Measurements from ENCODE around the gene VAMP5. TPM values are rescaled to one million over a fixed set of nuclear protein-coding genes. Genes with fewer than 3 reads are reported as not detected.

Gene VAMP5
- total RNA-seq, 1 experiment from 2014 or later, result 0.59 TPM

DNA sequence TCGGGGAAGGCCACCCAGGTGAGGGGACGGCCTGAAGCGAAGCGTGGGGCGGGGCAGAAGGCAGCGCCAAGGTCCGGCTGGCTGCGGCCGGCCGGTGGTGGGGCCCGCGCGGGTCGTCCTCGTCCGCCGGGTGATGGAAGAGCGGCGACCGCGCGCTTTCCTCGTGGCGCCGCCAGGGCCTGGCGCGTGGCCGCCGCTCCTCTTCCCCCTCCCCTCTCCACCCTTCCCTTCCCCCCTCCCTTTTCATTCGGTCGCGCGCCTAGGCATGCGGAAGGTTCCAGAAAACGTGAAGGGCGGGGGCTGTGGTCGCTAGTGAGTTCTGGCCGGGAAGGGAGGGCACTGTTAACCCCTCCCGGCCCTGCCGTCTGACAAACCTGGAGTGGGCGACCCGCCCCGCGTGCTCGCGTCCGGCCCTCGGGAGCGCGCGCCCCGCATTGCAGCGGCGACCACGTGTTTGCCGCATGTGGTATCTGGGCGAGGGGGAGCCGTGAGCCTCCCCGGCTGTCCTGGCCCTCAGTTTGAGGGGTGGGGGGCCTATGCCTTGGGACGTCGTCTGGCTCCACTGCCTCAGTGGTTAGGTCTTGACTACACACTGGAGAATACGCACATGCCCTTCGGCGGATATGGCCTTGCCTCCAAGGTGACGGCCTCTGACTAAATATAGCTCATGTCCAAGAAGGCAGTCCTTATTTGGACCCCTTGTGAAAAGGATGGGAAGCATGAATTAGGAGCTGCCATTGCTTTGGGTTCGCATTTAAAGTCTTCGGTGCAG is 44.7 kb upstream of the VAMP5 start:
- Histone ChIP-seq H3T11ph (ENCODE audit: low read length) (no peak overlapping the region), H3K79me2 (ENCODE audit: insufficient read depth, low read length) (peaks cover 25% of the 10 kb centered on the region), H3K4ac (ENCODE audit: low read depth, low read length) (no peak overlapping the region; the same call in 1 of the 2 replicates), H4K91ac (ENCODE audit: insufficient read length, low read depth, low read length) (no peak overlapping the region), H3K79me1 (ENCODE audit: insufficient read depth, low read depth, low read length, poor library complexity, severe bottlenecking) (no peaks in the 10 kb centered on the region), H3K23me2 (ENCODE audit: insufficient read length, low read depth, low read length, poor library complexity, severe bottlenecking) (peaks cover 17% of the 10 kb centered on the region), H3K14ac (ENCODE audit: insufficient read depth, low read length) (peak overlapping the region; percentile 84), H2BK5ac (ENCODE audit: insufficient read length, low read length) (no peak overlapping the region), H2AFZ (ENCODE audit: low read length) (no peak overlapping the region), H3K9me3 (ENCODE audit: control insufficient read depth, low read depth, low read length) (no peaks in the 10 kb centered on the region), H2BK120ac (ENCODE audit: low read depth, low read length, poor library complexity, severe bottlenecking) (no peak overlapping the region), H3K23ac (ENCODE audit: insufficient read length, low read depth, low read length) (no peak overlapping the region), H2BK20ac (ENCODE audit: low read depth, low read length, poor library complexity, severe bottlenecking) (no peak overlapping the region), H3K56ac (ENCODE audit: insufficient read length, low read depth, low read length) (no peak overlapping the region), H3K27me3 (ENCODE audit: insufficient read depth, low read length) (no peaks in the 10 kb centered on the region), H3K27ac (ENCODE audit: insufficient read length, low read depth, low read length) (peak overlapping the region; percentile 40), H3K4me1 (ENCODE audit: insufficient read depth, low read length) (0 out of 2 replicates have a peak, but pooled peaks cover 2% of the 10 kb centered on the region), H3K4me2 (ENCODE audit: insufficient read depth, insufficient read length, low read length) (peak overlapping the region; percentile 86), H2BK12ac (ENCODE audit: insufficient read length, low read depth, low read length) (no peak overlapping the region), H2BK15ac (ENCODE audit: low read depth, low read length) (no peak overlapping the region), H2AK5ac (ENCODE audit: insufficient read length, low read length) (no peak overlapping the region), H3K18ac (ENCODE audit: insufficient read length, low read depth, low read length) (peak overlapping the region; percentile 85), H3K9ac (ENCODE audit: extremely low read depth, insufficient read length, low read length) (peak overlapping the region; percentile 96), H4K8ac (replicated peaks; ENCODE audit: insufficient read length, low read depth, low read length) (no peak overlapping the region), H4K20me1 (ENCODE audit: control insufficient read depth, insufficient read depth, insufficient read length) (no peaks in the 10 kb centered on the region), H4K5ac (ENCODE audit: insufficient read length, low read depth, low read length) (peak overlapping the region; percentile 5)
- peak overlapping the region; percentile 98 to 99 (median 98) for H3K27ac Mint-ChIP-seq
- H3K4me3 Mint-ChIP-seq, result peak overlapping the region; percentile 95 to 98
- H3K27me3 Mint-ChIP-seq (ENCODE audit: low read depth), result peaks cover 5% of the 10 kb centered on the region; the same call in 1 of the 2 replicates
- H3K4me1 Mint-ChIP-seq, result peaks cover 43 to 57% of the 10 kb centered on the region in 2 experiments
- no CpG with 5 or more reads among the region's 67 CpGs for WGBS (ENCODE audit: extremely low coverage, insufficient read length, low lambda C conversion rate)
- peaks cover 0 to 3% of the 10 kb centered on the region in 2 experiments; a peak in 1 of 5 replicates for H3K9me3 Mint-ChIP-seq
- H3K36me3 Mint-ChIP-seq (ENCODE audit: insufficient read depth in 1 of 3, low read depth in 3 of 3), result peaks cover 48 to 57% (median 54%) of the 10 kb centered on the region in 3 experiments
- TF ChIP-seq, protein P1, sequence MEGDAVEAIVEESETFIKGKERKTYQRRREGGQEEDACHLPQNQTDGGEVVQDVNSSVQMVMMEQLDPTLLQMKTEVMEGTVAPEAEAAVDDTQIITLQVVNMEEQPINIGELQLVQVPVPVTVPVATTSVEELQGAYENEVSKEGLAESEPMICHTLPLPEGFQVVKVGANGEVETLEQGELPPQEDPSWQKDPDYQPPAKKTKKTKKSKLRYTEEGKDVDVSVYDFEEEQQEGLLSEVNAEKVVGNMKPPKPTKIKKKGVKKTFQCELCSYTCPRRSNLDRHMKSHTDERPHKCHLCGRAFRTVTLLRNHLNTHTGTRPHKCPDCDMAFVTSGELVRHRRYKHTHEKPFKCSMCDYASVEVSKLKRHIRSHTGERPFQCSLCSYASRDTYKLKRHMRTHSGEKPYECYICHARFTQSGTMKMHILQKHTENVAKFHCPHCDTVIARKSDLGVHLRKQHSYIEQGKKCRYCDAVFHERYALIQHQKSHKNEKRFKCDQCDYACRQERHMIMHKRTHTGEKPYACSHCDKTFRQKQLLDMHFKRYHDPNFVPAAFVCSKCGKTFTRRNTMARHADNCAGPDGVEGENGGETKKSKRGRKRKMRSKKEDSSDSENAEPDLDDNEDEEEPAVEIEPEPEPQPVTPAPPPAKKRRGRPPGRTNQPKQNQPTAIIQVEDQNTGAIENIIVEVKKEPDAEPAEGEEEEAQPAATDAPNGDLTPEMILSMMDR (conservative IDR thresholded peaks at IDR 0.05), result no peak
- DNase-seq, result peak; percentile 38

Measured in H9 (cell line).